ENCODE data around the gene CADPS.

DNA sequence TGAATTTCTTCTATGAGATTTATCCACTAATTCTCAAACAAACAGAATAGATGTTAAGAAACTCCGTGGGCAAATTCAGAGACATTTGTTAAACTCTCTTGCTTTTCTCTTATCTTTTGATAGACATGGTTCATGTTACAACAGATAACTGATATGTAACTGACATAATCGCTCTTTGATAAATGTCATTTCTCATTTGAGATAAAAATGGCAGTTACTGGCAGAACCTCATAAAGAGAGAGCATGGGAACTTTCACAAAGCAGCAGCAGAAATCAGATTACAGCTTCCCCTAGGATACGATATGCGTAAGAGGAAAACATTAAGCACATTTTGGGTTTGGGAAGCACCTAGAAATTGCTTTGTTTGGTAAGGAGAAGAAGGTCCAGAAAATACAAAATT, 126.1 kb downstream of the CADPS start:
- TF ChIP-seq, protein P1, sequence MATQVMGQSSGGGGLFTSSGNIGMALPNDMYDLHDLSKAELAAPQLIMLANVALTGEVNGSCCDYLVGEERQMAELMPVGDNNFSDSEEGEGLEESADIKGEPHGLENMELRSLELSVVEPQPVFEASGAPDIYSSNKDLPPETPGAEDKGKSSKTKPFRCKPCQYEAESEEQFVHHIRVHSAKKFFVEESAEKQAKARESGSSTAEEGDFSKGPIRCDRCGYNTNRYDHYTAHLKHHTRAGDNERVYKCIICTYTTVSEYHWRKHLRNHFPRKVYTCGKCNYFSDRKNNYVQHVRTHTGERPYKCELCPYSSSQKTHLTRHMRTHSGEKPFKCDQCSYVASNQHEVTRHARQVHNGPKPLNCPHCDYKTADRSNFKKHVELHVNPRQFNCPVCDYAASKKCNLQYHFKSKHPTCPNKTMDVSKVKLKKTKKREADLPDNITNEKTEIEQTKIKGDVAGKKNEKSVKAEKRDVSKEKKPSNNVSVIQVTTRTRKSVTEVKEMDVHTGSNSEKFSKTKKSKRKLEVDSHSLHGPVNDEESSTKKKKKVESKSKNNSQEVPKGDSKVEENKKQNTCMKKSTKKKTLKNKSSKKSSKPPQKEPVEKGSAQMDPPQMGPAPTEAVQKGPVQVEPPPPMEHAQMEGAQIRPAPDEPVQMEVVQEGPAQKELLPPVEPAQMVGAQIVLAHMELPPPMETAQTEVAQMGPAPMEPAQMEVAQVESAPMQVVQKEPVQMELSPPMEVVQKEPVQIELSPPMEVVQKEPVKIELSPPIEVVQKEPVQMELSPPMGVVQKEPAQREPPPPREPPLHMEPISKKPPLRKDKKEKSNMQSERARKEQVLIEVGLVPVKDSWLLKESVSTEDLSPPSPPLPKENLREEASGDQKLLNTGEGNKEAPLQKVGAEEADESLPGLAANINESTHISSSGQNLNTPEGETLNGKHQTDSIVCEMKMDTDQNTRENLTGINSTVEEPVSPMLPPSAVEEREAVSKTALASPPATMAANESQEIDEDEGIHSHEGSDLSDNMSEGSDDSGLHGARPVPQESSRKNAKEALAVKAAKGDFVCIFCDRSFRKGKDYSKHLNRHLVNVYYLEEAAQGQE (IDR thresholded peaks at IDR 0.05; ENCODE audit: insufficient read depth in 1 of 2, low read depth in 2 of 2, low read length in 1 of 2) = no peak
- TF ChIP-seq, protein P2, sequence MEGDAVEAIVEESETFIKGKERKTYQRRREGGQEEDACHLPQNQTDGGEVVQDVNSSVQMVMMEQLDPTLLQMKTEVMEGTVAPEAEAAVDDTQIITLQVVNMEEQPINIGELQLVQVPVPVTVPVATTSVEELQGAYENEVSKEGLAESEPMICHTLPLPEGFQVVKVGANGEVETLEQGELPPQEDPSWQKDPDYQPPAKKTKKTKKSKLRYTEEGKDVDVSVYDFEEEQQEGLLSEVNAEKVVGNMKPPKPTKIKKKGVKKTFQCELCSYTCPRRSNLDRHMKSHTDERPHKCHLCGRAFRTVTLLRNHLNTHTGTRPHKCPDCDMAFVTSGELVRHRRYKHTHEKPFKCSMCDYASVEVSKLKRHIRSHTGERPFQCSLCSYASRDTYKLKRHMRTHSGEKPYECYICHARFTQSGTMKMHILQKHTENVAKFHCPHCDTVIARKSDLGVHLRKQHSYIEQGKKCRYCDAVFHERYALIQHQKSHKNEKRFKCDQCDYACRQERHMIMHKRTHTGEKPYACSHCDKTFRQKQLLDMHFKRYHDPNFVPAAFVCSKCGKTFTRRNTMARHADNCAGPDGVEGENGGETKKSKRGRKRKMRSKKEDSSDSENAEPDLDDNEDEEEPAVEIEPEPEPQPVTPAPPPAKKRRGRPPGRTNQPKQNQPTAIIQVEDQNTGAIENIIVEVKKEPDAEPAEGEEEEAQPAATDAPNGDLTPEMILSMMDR (IDR thresholded peaks at IDR 0.05) = no peak
- TF ChIP-seq POLR2AphosphoS5 (IDR thresholded peaks at IDR 0.05; ENCODE audit: low read depth, low read length) = no peak
- TF ChIP-seq SIN3A (IDR thresholded peaks at IDR 0.05; ENCODE audit: borderline replicate concordance, insufficient read depth, low read depth, low read length) = no peak
- TF ChIP-seq TCF7L2 (IDR thresholded peaks at IDR 0.05; ENCODE audit: low read depth, low read length) = no peak
